Measurements from ENCODE around the gene ZNF891.
A peak's percentile ranks its signal among the peaks of the same experiment; 100 is the strongest.

Gene ZNF891

GRCh38 chr12:133107121-133107520 is 23.0 kb downstream of the ZNF891 start:
- WGBS, result 83% methylated on average over 1 of the region's 1 CpG

GRCh38 chr12:133106253-133106652 is 23.8 kb downstream of the ZNF891 start:
- Histone ChIP-seq H3K4me2 (ENCODE audit: low read length, poor library complexity, severe bottlenecking) (no peak overlapping the region), H3K9me3 (ENCODE audit: control insufficient read depth, low read length) (peaks cover 99% of the 10 kb centered on the region), H3K27me3 (ENCODE audit: control insufficient read depth in 1 of 2, insufficient read depth in 1 of 2, low read length in 2 of 2) (no peaks in the 10 kb centered on the region), H3K4me1 (ENCODE audit: control insufficient read depth, insufficient read depth, low read depth, low read length) (no peaks in the 10 kb centered on the region), H3K27ac (ENCODE audit: low read length, poor library complexity, severe bottlenecking) (no peak overlapping the region), H3K36me3 (ENCODE audit: control insufficient read depth in 1 of 2, insufficient read depth in 2 of 2, low read depth in 1 of 2, low read length in 2 of 2) (peaks cover 25 to 72% of the 10 kb centered on the region in 2 experiments), H2BK120ac (ENCODE audit: low read depth, low read length) (no peak overlapping the region), H4K91ac (ENCODE audit: low read length) (no peak overlapping the region), H2BK12ac (ENCODE audit: low read length in 2 of 2) (no peak overlapping the region), H3K18ac (ENCODE audit: low read depth in 1 of 2, low read length in 2 of 2) (no peak overlapping the region), H3K23ac (ENCODE audit: low read length in 2 of 2) (no peak overlapping the region), H2AK5ac (ENCODE audit: low read length, severe bottlenecking) (no peak overlapping the region), H3K4me3 (ENCODE audit: insufficient read depth in 1 of 2, low read depth in 1 of 2, low read length in 2 of 2) (peak overlapping the region in 1 of 2 experiments; percentile 71), H3K14ac (ENCODE audit: low read length in 2 of 2) (no peak overlapping the region), H2AFZ (ENCODE audit: low read depth, low read length) (no peak overlapping the region), H2BK5ac (ENCODE audit: low read depth, low read length, poor library complexity, severe bottlenecking) (no peak overlapping the region), H3K9ac (ENCODE audit: low read length) (no peak overlapping the region), H4K8ac (ENCODE audit: low read length) (no peak overlapping the region), H2BK15ac (ENCODE audit: low read depth, poor library complexity, severe bottlenecking) (no peak overlapping the region), H3K79me1 (replicated peaks; ENCODE audit: low read length, poor library complexity, severe bottlenecking) (peaks cover 7% of the 10 kb centered on the region), H3K4ac (ENCODE audit: low read depth in 1 of 2, low read length in 2 of 2) (no peak overlapping the region)
- WGBS, result 94% methylated on average over 4 of the region's 5 CpGs
- DNase-seq, result peak; percentile 7

More at GRCh38 chr12:133107121-133107520, 23.0 kb downstream of the ZNF891 start:
- Histone ChIP-seq H2BK120ac (ENCODE audit: low read depth, low read length) (no peak overlapping the region), H3K36me3 (ENCODE audit: control insufficient read depth in 1 of 2, insufficient read depth in 2 of 2, low read depth in 1 of 2, low read length in 2 of 2) (peaks cover 21 to 64% of the 10 kb centered on the region in 2 experiments), H3K9ac (ENCODE audit: low read length) (no peak overlapping the region), H3K27ac (ENCODE audit: low read length, poor library complexity, severe bottlenecking) (no peak overlapping the region), H3K4me2 (ENCODE audit: low read length, poor library complexity, severe bottlenecking) (no peak overlapping the region), H3K4me3 (ENCODE audit: insufficient read depth in 1 of 2, low read depth in 1 of 2, low read length in 2 of 2) (peak overlapping the region in 1 of 2 experiments; percentile 71), H3K79me1 (replicated peaks; ENCODE audit: low read length, poor library complexity, severe bottlenecking) (peaks cover 7% of the 10 kb centered on the region), H2BK12ac (ENCODE audit: low read length in 2 of 2) (no peak overlapping the region), H3K18ac (ENCODE audit: low read depth in 1 of 2, low read length in 2 of 2) (no peak overlapping the region), H3K9me3 (ENCODE audit: control insufficient read depth, low read length) (peaks cover 99% of the 10 kb centered on the region), H4K91ac (ENCODE audit: low read length) (no peak overlapping the region), H2AK5ac (ENCODE audit: low read length, severe bottlenecking) (no peak overlapping the region), H3K23ac (ENCODE audit: low read length in 2 of 2) (no peak overlapping the region), H3K27me3 (ENCODE audit: control insufficient read depth in 1 of 2, insufficient read depth in 1 of 2, low read length in 2 of 2) (no peaks in the 10 kb centered on the region), H2AFZ (ENCODE audit: low read depth, low read length) (no peak overlapping the region), H3K4me1 (ENCODE audit: control insufficient read depth, insufficient read depth, low read depth, low read length) (no peaks in the 10 kb centered on the region), H2BK5ac (ENCODE audit: low read depth, low read length, poor library complexity, severe bottlenecking) (no peak overlapping the region), H4K8ac (ENCODE audit: low read length) (no peak overlapping the region), H3K4ac (ENCODE audit: low read depth in 1 of 2, low read length in 2 of 2) (no peak overlapping the region), H2BK15ac (ENCODE audit: low read depth, poor library complexity, severe bottlenecking) (no peak overlapping the region), H3K14ac (ENCODE audit: low read length in 2 of 2) (no peak overlapping the region)
- DNase-seq, result no peak

GRCh38 chr12:133105620-133106019 is 24.5 kb downstream of the ZNF891 start:
- H3K27me3 ChIP-seq (ENCODE audit: control insufficient read depth in 1 of 2, insufficient read depth in 1 of 2, low read length in 2 of 2), result no peaks in the 10 kb centered on the region
- no peak overlapping the region for H2BK120ac ChIP-seq (ENCODE audit: low read depth, low read length)
- H2AFZ ChIP-seq (ENCODE audit: low read depth, low read length), result no peak overlapping the region
- H3K23ac ChIP-seq (ENCODE audit: low read length in 2 of 2), result no peak overlapping the region
- no peak overlapping the region for H4K8ac ChIP-seq (ENCODE audit: low read length)
- no peaks in the 10 kb centered on the region for H3K4me1 ChIP-seq (ENCODE audit: control insufficient read depth, insufficient read depth, low read depth, low read length)
- no peak overlapping the region for H3K4me2 ChIP-seq (ENCODE audit: low read length, poor library complexity, severe bottlenecking)
- H3K18ac ChIP-seq (ENCODE audit: low read depth in 1 of 2, low read length in 2 of 2), result no peak overlapping the region
- H3K9ac ChIP-seq (ENCODE audit: low read length), result no peak overlapping the region
- H3K79me1 ChIP-seq (replicated peaks; ENCODE audit: low read length, poor library complexity, severe bottlenecking), result peaks cover 8% of the 10 kb centered on the region
- no peak overlapping the region for H2BK5ac ChIP-seq (ENCODE audit: low read depth, low read length, poor library complexity, severe bottlenecking)
- peaks cover 99% of the 10 kb centered on the region for H3K9me3 ChIP-seq (ENCODE audit: control insufficient read depth, low read length)
- no peak overlapping the region for H2BK12ac ChIP-seq (ENCODE audit: low read length in 2 of 2)
- no peak overlapping the region for H2BK15ac ChIP-seq (ENCODE audit: low read depth, poor library complexity, severe bottlenecking)
- peak; percentile 17 for DNase-seq
- no peak overlapping the region for H4K91ac ChIP-seq (ENCODE audit: low read length)
- H3K4ac ChIP-seq (ENCODE audit: low read depth in 1 of 2, low read length in 2 of 2), result no peak overlapping the region
- H3K14ac ChIP-seq (ENCODE audit: low read length in 2 of 2), result no peak overlapping the region
- 94% methylated on average over 3 of the region's 3 CpGs for WGBS
- peaks cover 28 to 79% of the 10 kb centered on the region in 2 experiments for H3K36me3 ChIP-seq (ENCODE audit: control insufficient read depth in 1 of 2, insufficient read depth in 2 of 2, low read depth in 1 of 2, low read length in 2 of 2)
- H2AK5ac ChIP-seq (ENCODE audit: low read length, severe bottlenecking), result no peak overlapping the region
- peak overlapping the region in 1 of 2 experiments; percentile 71 for H3K4me3 ChIP-seq (ENCODE audit: insufficient read depth in 1 of 2, low read depth in 1 of 2, low read length in 2 of 2)
- no peak overlapping the region for H3K27ac ChIP-seq (ENCODE audit: low read length, poor library complexity, severe bottlenecking)

- DNase-seq, result no peak
- Histone ChIP-seq H3K36me3 (ENCODE audit: control insufficient read depth in 1 of 2, insufficient read depth in 2 of 2, low read depth in 1 of 2, low read length in 2 of 2) (peaks cover 26 to 67% of the 10 kb centered on the region in 2 experiments), H2BK120ac (ENCODE audit: low read depth, low read length) (no peak overlapping the region), H2AK5ac (ENCODE audit: low read length, severe bottlenecking) (no peak overlapping the region), H3K4me1 (ENCODE audit: control insufficient read depth, insufficient read depth, low read depth, low read length) (no peaks in the 10 kb centered on the region), H3K9ac (ENCODE audit: low read length) (no peak overlapping the region), H4K8ac (ENCODE audit: low read length) (no peak overlapping the region), H3K27ac (ENCODE audit: low read length, poor library complexity, severe bottlenecking) (no peak overlapping the region), H3K27me3 (ENCODE audit: control insufficient read depth in 1 of 2, insufficient read depth in 1 of 2, low read length in 2 of 2) (no peaks in the 10 kb centered on the region), H2BK15ac (ENCODE audit: low read depth, poor library complexity, severe bottlenecking) (no peak overlapping the region), H2BK12ac (ENCODE audit: low read length in 2 of 2) (no peak overlapping the region), H3K18ac (ENCODE audit: low read depth in 1 of 2, low read length in 2 of 2) (no peak overlapping the region), H3K4me3 (ENCODE audit: insufficient read depth in 1 of 2, low read depth in 1 of 2, low read length in 2 of 2) (peak overlapping the region in 1 of 2 experiments; percentile 88), H2BK5ac (ENCODE audit: low read depth, low read length, poor library complexity, severe bottlenecking) (no peak overlapping the region), H4K91ac (ENCODE audit: low read length) (no peak overlapping the region), H3K9me3 (ENCODE audit: control insufficient read depth, low read length) (peaks cover 81% of the 10 kb centered on the region), H3K79me1 (replicated peaks; ENCODE audit: low read length, poor library complexity, severe bottlenecking) (peaks cover 10% of the 10 kb centered on the region), H3K4ac (ENCODE audit: low read depth in 1 of 2, low read length in 2 of 2) (no peak overlapping the region), H3K14ac (ENCODE audit: low read length in 2 of 2) (no peak overlapping the region), H3K4me2 (ENCODE audit: low read length, poor library complexity, severe bottlenecking) (no peak overlapping the region), H3K23ac (ENCODE audit: low read length in 2 of 2) (no peak overlapping the region), H2AFZ (ENCODE audit: low read depth, low read length) (no peak overlapping the region)
- 98% methylated on average over 5 of the region's 6 CpGs for WGBS
Observed at GRCh38 chr12:133083345-133083744, 46.7 kb downstream of the ZNF891 start.
